ENCODE results near the gene RCAN2. TPM values are rescaled to one million over a fixed set of nuclear protein-coding genes. Genes with fewer than 3 reads are reported as not detected.

Gene RCAN2
- total RNA-seq, 6 donors from 2014 or later, result 4.8 to 14.6 (median 9.1) TPM

GRCh38 chr6:46216879-46217278, 274.4 kb downstream of the RCAN2 start:
- Histone ChIP-seq H3K9me3 (no peaks in the 10 kb centered on the region), H3K4me1 (peaks cover 0 to 8% (median 5%) of the 10 kb centered on the region in 4 donors), H3K4me3 (no peak overlapping the region), H3K36me3 (no peaks in the 10 kb centered on the region), H3K27ac (peak overlapping the region in 2 of 4 donors; percentile 57 to 65), H3K27me3 (no peaks in the 10 kb centered on the region)
- no peak for DNase-seq
- TF ChIP-seq EP300 (IDR thresholded peaks at IDR 0.05), result no peak
- no peak for TF ChIP-seq POLR2A (IDR thresholded peaks at IDR 0.05)
- no peak for TF ChIP-seq CTCF (IDR thresholded peaks at IDR 0.05)
- TF ChIP-seq POLR2AphosphoS5 (IDR thresholded peaks at IDR 0.05), result no peak
- ATAC-seq (ENCODE audit: low FRiP score in 2 of 2), result no peak
- WGBS, 2 donors, result 95 to 100% methylated on average over 2 of the region's 2 CpGs

- no peak for DNase-seq
- Histone ChIP-seq H3K4me1 (peaks cover 0 to 8% (median 5%) of the 10 kb centered on the region in 4 donors), H3K9me3 (no peaks in the 10 kb centered on the region), H3K4me3 (no peak overlapping the region), H3K36me3 (no peaks in the 10 kb centered on the region), H3K27ac (no peak overlapping the region), H3K27me3 (no peaks in the 10 kb centered on the region)
- WGBS, 2 donors, result 70 to 79% methylated on average over 4 of the region's 4 CpGs
- TF ChIP-seq POLR2A (IDR thresholded peaks at IDR 0.05) (no peak), POLR2AphosphoS5 (IDR thresholded peaks at IDR 0.05) (no peak), EP300 (IDR thresholded peaks at IDR 0.05) (no peak), CTCF (IDR thresholded peaks at IDR 0.05) (no peak)
- peak in 1 of 2 donors; percentile 14 for ATAC-seq (ENCODE audit: low FRiP score in 2 of 2)
Observed at GRCh38 chr6:46215777-46216176, 275.5 kb downstream of the RCAN2 start.

- no peak overlapping the region for H3K27ac ChIP-seq
- no peaks in the 10 kb centered on the region for H3K27me3 ChIP-seq
- no peaks in the 10 kb centered on the region for H3K9me3 ChIP-seq
- peaks cover 0 to 8% (median 5%) of the 10 kb centered on the region in 4 donors for H3K4me1 ChIP-seq
- H3K36me3 ChIP-seq, result no peaks in the 10 kb centered on the region
- H3K4me3 ChIP-seq, result no peak overlapping the region
- no peak for TF ChIP-seq CTCF (IDR thresholded peaks at IDR 0.05)
- no peak for TF ChIP-seq POLR2A (IDR thresholded peaks at IDR 0.05)
- no peak for TF ChIP-seq POLR2AphosphoS5 (IDR thresholded peaks at IDR 0.05)
- no peak for TF ChIP-seq EP300 (IDR thresholded peaks at IDR 0.05)
- ATAC-seq (ENCODE audit: low FRiP score in 2 of 2), result no peak
- WGBS, 2 donors, result 57 to 63% methylated on average over 6 of the region's 6 CpGs
- no peak for DNase-seq
Observed at GRCh38 chr6:46215213-46215612, 276.0 kb downstream of the RCAN2 start.

- H3K9me3 ChIP-seq, result no peaks in the 10 kb centered on the region
- DNase-seq (no peak), ATAC-seq (ENCODE audit: low FRiP score in 2 of 2) (no peak)
- peaks cover 0 to 2% (median under 1%) of the 10 kb centered on the region in 4 donors for H3K4me1 ChIP-seq
- H3K36me3 ChIP-seq, result no peaks in the 10 kb centered on the region
- TF ChIP-seq POLR2AphosphoS5 (IDR thresholded peaks at IDR 0.05), result no peak
- TF ChIP-seq EP300 (IDR thresholded peaks at IDR 0.05), result no peak
- TF ChIP-seq POLR2A (IDR thresholded peaks at IDR 0.05), result no peak
- TF ChIP-seq CTCF (IDR thresholded peaks at IDR 0.05), result no peak
- no peak overlapping the region for H3K27ac ChIP-seq
- H3K4me3 ChIP-seq, result no peak overlapping the region
- 100% methylated on average over 1 of the region's 1 CpG for WGBS, 2 donors
- no peaks in the 10 kb centered on the region for H3K27me3 ChIP-seq
Observed at GRCh38 chr6:46211917-46212316, 279.3 kb downstream of the RCAN2 start.

GRCh38 chr6:46210294-46210693, 281.0 kb downstream of the RCAN2 start:
- no peak overlapping the region for H3K27ac ChIP-seq
- WGBS, 2 donors, result 91 to 93% methylated on average over 5 of the region's 5 CpGs
- H3K4me1 ChIP-seq, result no peaks in the 10 kb centered on the region
- no peaks in the 10 kb centered on the region for H3K9me3 ChIP-seq
- H3K36me3 ChIP-seq, result no peaks in the 10 kb centered on the region
- H3K4me3 ChIP-seq, result no peak overlapping the region
- TF ChIP-seq EP300 (IDR thresholded peaks at IDR 0.05), result no peak
- ATAC-seq (ENCODE audit: low FRiP score in 2 of 2) (no peak), DNase-seq (no peak)
- H3K27me3 ChIP-seq, result no peaks in the 10 kb centered on the region

All from upper lobe of left lung (tissue), 6 donors.